NCI-H146 (cell line): ENCODE data around the gene LRRN3.

ENCODE experiments used
- DNase-seq: peaks from one replicate; lab custom pipeline; 2025; lab: John Stamatoyannopoulos, UW

The LRRN3 gene

GRCh38 chr7:111172564-111173257 is 81.8 kb downstream of the LRRN3 start:
- no peak for DNase-seq

- DNase-seq: no peak
These were observed 82.6 kb downstream of the LRRN3 start for GRCh38 chr7:111173528-111173927.

GRCh38 chr7:111173990-111174389 is 83.1 kb downstream of the LRRN3 start:
- no peak for DNase-seq

GRCh38 chr7:111174510-111174909 is 83.6 kb downstream of the LRRN3 start:
- DNase-seq: peak; percentile 49
